DMS114 treated with DMSO at 0.1 percent for 48 hours (cell line): ENCODE results near the gene CPLX1.
"Not testable (repeated sequence)": the region's sequence is repeated elsewhere in the genome, so short reads cannot be mapped to it uniquely, and the experiment has no call there.

Experiments
- DNase-seq: peaks from one replicate; lab custom pipeline; 2025; ENCODE audit not compliant: unreplicated experiment; lab: John Stamatoyannopoulos, UW

Gene CPLX1

GRCh38 chr4:779555-779954, 46.4 kb downstream of the CPLX1 start:
- no peak for DNase-seq

GRCh38 chr4:777520-778262, 48.2 kb downstream of the CPLX1 start:
- no peak for DNase-seq

GRCh38 chr4:776743-777441, 49.0 kb downstream of the CPLX1 start:
- DNase-seq: no peak

GRCh38 chr4:775485-775884, 50.4 kb downstream of the CPLX1 start:
- DNase-seq: not testable (repeated sequence)

- DNase-seq: not testable (repeated sequence)
Observed at GRCh38 chr4:774419-775092, 51.4 kb downstream of the CPLX1 start.

- DNase-seq: no peak
Observed at GRCh38 chr4:773214-773613, 52.7 kb downstream of the CPLX1 start.

- no peak for DNase-seq
Observed at GRCh38 chr4:772776-773175, 53.2 kb downstream of the CPLX1 start.

- DNase-seq: no peak
Observed at GRCh38 chr4:772118-772517, 53.8 kb downstream of the CPLX1 start.

GRCh38 chr4:771464-771863, 54.5 kb downstream of the CPLX1 start:
- no peak for DNase-seq

- no peak for DNase-seq
Observed at GRCh38 chr4:770022-770421, 55.9 kb downstream of the CPLX1 start.

- no peak for DNase-seq
Observed at GRCh38 chr4:769511-769910, 56.4 kb downstream of the CPLX1 start.

GRCh38 chr4:768995-769394, 56.9 kb downstream of the CPLX1 start:
- no peak for DNase-seq

- DNase-seq: no peak
Observed at GRCh38 chr4:768076-768475, 57.9 kb downstream of the CPLX1 start.

- DNase-seq: no peak
Observed at GRCh38 chr4:766559-767283, 59.2 kb downstream of the CPLX1 start.

GRCh38 chr4:766152-766515, 59.8 kb downstream of the CPLX1 start:
- no peak for DNase-seq

- DNase-seq: no peak
Observed at GRCh38 chr4:764405-765169, 61.3 kb downstream of the CPLX1 start.

- DNase-seq: no peak
Observed at GRCh38 chr4:763922-764321, 62.0 kb downstream of the CPLX1 start.

- no peak for DNase-seq
Observed at GRCh38 chr4:763191-763810, 62.6 kb downstream of the CPLX1 start.

GRCh38 chr4:762211-763190, 63.4 kb downstream of the CPLX1 start:
- DNase-seq: no peak
